DND-41 (cell line): ENCODE results near the gene ZBED2.

Source experiments
- CTCF ChIP-seq: IDR thresholded peaks from 2 replicates; pipeline ENCODE4 v1.5.1; 2012; ENCODE audit warnings: borderline replicate concordance, low read length, moderate library complexity, mild to moderate bottlenecking; ENCODE audit not compliant: poor library complexity, severe bottlenecking; ENCODE audit errors: extremely low read depth
- EZH2 ChIP-seq: IDR thresholded peaks from 3 replicates; pipeline ENCODE4 v1.6.1; 2012; ENCODE audit warnings: borderline replicate concordance, low read depth, mild to moderate bottlenecking, moderate library complexity, low read length, inconsistent platforms; ENCODE audit not compliant: severe bottlenecking

GRCh38 chr3:111627092-111627491 lies 31.9 kb upstream of the ZBED2 start:
- TF ChIP-seq CTCF, result no peak
- TF ChIP-seq EZH2, result no peak
